NCI-H524 (cell line): Measurements from ENCODE around the gene KIF1A.

Experiments
- DNase-seq, 2 experiments: peaks; one replicate each; lab custom pipeline; 2025; lab: John Stamatoyannopoulos, UW

Gene KIF1A

DNA sequence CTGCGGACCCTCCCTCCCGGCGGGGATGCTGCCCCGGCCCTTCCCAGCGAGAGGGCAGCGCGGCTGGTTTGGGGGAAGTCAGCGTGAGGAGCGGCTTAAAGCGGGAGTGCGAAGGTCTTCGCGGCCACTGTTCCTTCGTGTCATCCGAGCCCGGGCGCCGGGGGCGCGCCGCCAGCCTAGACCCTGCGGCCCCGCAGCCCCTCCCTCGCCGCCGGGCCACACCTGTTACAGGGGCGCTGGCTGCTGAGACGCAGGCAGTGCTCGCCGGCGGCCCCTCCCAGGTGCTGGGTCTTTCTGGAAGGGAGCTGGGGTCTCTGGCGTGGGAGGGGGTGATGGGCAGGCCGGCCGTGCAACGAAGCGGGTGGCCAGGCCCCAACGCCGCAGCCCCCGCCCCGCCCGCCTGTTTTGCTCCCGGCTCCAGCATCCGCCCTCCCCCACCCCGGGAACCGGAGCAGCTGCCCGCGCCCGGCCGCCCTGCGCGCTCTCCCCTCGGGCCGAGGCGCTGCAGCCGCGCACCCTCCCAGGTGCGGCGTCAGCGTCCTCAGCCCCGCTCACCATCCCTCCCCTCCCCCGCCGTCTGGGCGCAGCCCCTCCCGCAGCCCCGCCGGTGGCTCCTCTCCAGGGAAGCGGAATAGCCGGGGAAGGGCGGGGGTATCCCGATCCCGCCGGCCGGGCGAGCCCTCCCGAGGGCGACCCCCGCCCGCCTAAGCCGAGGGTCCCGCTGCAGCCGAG is 727 bp downstream of the KIF1A start:
- peak in 1 of 2 experiments; percentile 31 for DNase-seq

- no peak for DNase-seq
Observed at GRCh38 chr2:240818293-240819125, 1.5 kb downstream of the KIF1A start.

DNA sequence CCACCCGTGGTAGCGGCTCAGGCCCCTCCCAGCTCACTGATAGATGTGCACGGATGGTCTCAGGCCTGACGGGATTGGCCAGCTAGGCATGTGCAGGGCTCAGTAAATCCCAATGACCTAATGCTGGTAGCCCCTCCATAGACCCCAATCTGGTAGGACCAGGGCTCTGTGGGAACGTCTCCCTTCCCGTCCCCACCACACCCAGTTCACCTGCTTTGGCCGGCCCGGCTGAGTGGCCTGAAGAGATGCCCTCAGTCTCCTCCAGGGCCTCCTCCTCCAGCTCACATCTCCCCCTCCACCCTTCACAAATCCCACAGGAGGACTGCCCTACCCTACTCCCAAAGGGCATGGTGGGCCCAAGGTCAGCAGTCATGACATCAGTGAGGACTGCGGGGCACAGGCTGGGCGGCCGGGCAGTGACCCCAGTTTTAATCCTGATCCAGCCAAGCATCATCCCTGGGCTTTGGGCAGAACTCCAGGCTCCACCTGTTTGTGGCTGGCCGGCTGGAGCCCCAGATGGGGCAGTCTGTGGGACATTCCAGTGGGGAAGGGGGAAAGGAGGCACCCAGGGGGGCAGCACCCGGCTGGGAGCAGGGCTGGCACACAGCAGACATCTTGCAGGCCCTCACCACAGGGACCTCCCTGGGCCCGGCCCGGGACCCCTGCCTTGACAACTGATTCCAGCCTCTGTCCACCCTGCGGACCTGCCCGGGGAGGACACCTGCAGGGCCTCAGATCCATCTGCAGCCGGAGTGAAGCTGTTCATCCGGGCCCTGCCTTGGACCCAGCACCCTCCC is 2.3 kb downstream of the KIF1A start:
- DNase-seq: no peak

DNA sequence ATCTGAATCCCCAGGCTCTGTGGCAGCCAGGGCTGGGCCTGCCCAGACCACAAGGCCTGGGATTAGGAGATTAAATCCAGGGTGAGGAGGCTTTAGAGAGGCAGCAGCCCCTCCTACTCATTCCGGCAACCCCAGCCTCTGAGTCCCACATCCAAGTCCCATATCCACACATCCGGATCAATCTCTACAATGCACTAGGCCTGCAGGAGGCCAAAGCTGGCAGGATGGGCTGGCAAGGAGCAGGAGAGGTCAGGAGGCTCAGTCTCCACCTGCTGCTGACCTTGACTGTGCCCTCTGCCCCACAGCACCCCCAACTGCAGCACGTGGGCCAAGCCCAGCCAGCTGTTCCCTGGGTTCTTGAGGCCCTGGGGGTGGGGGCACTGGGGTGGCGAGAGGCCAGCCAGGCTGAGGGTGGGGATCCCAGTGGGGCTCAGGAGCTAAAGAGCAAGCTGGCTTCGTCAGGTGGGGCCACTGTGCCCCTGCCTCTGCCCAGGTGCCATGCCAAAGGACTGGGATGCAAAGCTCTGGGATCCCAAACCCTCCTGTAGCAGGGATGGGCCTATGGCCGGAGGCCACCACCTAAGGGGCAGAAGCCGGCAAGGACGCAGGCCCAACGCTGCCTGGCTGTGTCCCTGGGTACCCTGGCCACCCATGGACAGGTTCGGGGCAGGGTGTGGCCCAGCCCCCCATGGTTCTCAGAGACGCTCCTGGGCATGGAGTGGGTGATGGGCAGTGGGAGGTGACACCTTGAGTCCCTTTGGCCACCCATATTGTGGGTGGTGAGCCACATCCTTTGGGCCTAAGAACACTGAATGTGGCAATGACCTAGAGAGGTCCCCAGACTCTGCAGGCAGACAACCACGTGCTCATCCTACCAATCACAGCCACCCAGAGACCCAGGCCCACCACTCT is 3.2 kb downstream of the KIF1A start:
- DNase-seq: peak in 1 of 2 experiments; percentile 28

- no peak for DNase-seq
Observed at GRCh38 chr2:240815761-240816583, 4.0 kb downstream of the KIF1A start.

- DNase-seq: no peak
Observed at GRCh38 chr2:240814946-240815760, 4.9 kb downstream of the KIF1A start.

DNA sequence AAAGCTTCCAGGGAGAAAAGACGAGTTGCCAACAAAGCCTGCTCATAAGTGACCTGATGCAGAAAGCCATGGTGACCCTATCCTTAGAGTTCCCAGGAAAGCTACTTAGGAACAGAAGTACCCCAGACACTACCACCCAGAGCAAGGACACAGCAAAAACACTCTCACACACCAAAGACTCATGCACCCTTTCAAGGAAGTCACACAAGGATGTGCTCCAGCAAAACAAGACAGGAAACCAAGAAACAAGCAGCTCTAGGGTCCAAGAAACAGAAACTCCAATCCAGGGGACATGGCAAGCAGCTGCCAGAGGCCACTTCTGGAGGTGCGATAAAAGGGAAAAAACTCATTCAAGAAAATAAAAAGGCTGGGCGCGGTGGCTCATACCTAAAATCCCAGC is 5.7 kb downstream of the KIF1A start:
- DNase-seq: no peak

- no peak for DNase-seq
Observed at GRCh38 chr2:240813231-240813921, 6.6 kb downstream of the KIF1A start.

- no peak for DNase-seq
Observed at GRCh38 chr2:240812721-240813120, 7.3 kb downstream of the KIF1A start.

GRCh38 chr2:240812301-240812680 is 7.7 kb downstream of the KIF1A start:
- no peak for DNase-seq

GRCh38 chr2:240811346-240812300 is 8.4 kb downstream of the KIF1A start:
- DNase-seq: no peak

GRCh38 chr2:240810621-240811020 is 9.4 kb downstream of the KIF1A start:
- no peak for DNase-seq

GRCh38 chr2:240810199-240810598 is 9.8 kb downstream of the KIF1A start:
- peak in 1 of 2 experiments; percentile 5 for DNase-seq

DNA sequence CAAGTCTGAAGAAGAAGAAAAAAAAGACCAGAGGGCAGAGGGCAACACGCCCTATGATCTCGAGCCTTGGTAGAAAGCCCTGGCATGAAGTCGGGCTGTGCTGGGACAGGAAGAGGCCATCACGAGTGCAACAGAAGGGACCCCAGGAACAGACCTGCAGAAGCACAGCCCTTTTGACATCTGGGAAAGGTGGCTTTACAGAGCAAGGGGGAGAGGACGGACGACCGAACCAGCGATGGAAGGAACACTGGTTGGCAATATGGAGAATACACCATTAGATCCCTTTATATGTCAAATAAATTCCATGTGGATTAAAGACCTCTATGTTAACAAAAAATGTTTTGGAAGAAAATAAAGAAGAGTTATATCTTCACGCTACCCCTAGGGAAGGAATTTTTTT is 10.7 kb downstream of the KIF1A start:
- no peak for DNase-seq

GRCh38 chr2:240806459-240806858 is 13.6 kb downstream of the KIF1A start:
- no peak for DNase-seq

- no peak for DNase-seq
Observed at GRCh38 chr2:240806006-240806405, 14.0 kb downstream of the KIF1A start.

GRCh38 chr2:240803191-240803590 is 16.8 kb downstream of the KIF1A start:
- DNase-seq: no peak
